GM10847 (cell line): ENCODE results near the gene SNX3.

ENCODE experiments used
- POLR2A ChIP-seq: IDR thresholded peaks from 2 replicates; pipeline ENCODE4 v1.6.1; 2011; ENCODE audit not compliant: insufficient read length; ENCODE audit errors: extremely low read depth

Gene SNX3

GRCh38 chr6:108228416-108228815, 32.4 kb downstream of the SNX3 start:
- no peak for TF ChIP-seq POLR2A

DNA sequence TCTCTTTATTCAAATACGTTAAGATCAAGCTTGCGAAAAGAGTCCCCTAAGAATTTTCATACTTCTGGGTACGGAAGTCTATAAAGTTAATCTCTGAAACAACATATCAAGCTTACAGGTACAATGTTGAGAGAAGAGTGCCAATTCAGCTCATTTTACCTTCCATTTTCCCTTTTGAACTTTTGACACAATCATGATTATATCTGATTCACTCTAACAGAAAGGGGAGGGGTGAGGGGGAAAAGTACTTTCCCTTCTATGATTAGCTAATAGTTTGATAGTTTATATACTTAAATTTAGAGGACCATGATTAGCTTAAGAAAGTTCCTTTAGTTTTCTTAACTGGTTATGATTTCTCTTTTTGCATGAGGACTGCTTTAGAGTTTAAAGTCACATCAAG, 33.5 kb downstream of the SNX3 start:
- TF ChIP-seq POLR2A = no peak

DNA sequence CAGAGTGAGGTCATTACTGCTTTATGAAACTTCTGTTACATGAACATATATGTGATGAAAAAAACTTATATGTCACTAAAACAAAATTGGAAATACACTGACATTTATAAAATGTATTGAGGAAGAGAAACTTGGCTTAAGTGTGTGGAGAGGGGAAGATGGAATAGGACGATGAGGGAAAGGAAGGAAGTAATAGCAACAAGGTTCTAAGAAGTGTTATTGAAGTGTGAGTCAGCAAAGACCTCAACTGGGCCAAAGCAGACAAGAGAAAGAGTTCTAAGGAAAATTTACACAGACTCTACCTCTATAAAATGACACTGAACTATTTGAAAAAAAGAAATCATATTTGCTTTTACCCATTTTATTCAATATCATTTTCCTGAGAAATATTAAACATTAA, 38.3 kb downstream of the SNX3 start:
- no peak for TF ChIP-seq POLR2A

GRCh38 chr6:108222064-108222463, 38.8 kb downstream of the SNX3 start:
- TF ChIP-seq POLR2A = no peak

GRCh38 chr6:108211671-108212070, 49.2 kb downstream of the SNX3 start:
- no peak for TF ChIP-seq POLR2A

DNA sequence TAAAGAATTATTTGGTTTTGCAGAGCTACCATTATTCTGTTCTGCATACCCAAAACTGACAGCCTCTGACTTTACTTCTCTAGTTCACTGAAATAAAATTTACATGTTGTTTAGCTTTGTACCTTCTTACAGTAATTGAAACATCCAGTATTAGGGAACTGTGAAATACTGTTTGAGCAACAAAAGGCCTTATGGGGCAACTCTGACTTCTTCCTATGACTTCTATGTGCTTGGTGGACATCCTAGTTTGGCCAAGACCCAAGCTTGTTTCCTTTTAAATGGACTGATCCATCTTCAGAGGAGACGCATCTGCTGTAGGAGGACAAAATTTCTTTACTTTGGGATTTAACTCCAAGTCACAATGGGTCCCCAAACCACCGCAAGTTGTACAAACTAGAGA, 50.3 kb downstream of the SNX3 start:
- no peak for TF ChIP-seq POLR2A

- TF ChIP-seq POLR2A = no peak
Observed at GRCh38 chr6:108209738-108210137, 51.1 kb downstream of the SNX3 start.

DNA sequence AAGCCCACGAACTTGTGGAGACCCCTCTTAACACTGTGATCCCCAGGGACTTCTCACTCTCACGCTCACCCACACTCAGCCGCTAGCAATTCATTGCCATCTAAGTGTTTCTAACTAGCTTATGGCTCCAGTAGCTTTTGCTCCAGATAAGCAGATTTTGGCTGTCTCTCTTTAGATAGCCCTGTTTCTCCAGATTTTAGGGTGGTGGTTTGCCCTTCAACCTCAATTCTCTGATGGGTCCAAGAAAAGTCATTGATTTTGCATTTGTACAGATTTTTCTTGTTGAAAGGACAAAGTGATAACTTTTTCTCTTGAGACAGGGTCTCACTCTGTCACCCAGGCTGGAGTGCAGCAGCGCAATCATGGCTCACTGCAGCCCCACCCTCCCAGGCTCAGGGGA, 53.8 kb downstream of the SNX3 start:
- no peak for TF ChIP-seq POLR2A

GRCh38 chr6:108203189-108204112, 57.4 kb downstream of the SNX3 start:
- no peak for TF ChIP-seq POLR2A

GRCh38 chr6:108200631-108201030, 60.2 kb downstream of the SNX3 start:
- TF ChIP-seq POLR2A = no peak

DNA sequence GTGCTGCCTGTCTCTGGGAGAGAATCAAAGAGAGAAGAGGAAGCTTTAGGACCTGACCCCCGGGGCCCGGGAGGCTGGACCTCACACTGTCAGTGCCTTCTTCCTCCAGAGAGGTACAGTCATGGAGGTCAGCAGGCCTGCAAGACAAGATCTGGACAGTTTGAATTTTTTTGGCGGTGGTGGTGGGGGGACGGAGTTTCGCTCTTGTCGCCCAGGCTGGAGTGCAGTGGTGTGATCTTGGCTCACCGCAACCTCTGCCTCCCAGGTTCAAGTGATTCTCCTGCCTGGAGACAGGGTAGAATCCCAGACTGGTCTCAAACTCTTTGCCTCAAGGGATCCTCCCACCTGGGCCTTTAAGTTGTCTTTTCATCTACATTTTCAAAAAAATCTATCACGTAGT, 60.7 kb downstream of the SNX3 start:
- no peak for TF ChIP-seq POLR2A

DNA sequence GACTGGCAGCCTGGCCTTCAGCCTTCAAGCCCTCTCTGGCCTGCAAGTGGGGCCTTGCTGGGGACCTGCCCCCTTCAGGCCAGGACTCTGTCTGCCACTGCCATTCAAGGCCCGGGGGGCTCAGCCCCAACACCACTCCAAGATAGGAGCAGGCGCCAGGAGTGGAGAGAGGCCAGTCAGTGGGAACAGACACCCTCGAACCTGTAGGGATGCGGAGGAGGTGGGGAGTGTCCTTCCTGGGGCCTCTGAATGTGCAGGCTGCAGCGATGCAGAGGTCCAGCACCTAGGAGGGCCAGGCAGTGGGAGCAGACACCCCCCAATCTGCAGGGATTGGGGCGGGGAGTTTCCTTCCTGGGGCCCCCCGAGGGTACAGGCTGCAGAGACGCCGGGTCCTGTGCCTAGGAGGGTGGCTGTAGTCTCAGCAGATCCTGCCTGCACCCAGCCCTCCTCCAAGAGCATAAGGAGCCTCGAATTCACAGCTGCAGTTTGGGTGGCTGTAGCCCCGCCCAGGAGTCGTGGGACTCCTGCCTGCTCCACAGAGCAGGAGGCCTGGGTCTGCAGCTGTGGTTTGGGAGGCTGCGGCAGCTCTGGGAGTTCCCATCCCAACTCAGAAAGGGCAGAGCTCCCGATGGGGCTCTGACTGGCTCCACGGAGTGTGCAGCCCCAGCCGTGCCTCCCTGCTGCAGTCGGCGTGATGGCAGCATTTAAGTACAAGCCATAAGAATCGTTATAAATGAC, 61.9 kb downstream of the SNX3 start:
- TF ChIP-seq POLR2A = no peak

GRCh38 chr6:108195209-108195608, 65.6 kb downstream of the SNX3 start:
- TF ChIP-seq POLR2A = no peak

DNA sequence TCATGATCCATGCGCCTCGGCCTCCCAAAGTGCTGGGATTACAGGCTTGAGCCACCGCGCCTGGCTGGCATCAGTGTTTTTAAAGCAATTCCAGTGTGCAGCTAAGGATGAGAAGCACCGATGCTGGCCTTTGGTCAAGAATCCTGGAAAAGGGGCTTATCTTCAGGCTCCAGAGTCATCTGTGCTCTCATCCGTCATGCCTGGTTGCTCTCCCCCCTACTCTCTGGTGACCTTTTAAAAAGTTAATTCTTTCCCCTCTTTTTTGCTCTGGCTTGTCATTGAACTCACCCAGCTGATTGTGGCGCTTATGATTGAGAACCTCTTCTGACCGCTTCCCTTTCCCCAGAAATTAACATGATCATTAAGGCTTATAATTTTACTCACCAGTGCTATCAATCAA, 66.3 kb downstream of the SNX3 start:
- TF ChIP-seq POLR2A = no peak

- no peak for TF ChIP-seq POLR2A
Observed at GRCh38 chr6:108193835-108194234, 67.0 kb downstream of the SNX3 start.

GRCh38 chr6:108193131-108193530, 67.7 kb downstream of the SNX3 start:
- TF ChIP-seq POLR2A = no peak

DNA sequence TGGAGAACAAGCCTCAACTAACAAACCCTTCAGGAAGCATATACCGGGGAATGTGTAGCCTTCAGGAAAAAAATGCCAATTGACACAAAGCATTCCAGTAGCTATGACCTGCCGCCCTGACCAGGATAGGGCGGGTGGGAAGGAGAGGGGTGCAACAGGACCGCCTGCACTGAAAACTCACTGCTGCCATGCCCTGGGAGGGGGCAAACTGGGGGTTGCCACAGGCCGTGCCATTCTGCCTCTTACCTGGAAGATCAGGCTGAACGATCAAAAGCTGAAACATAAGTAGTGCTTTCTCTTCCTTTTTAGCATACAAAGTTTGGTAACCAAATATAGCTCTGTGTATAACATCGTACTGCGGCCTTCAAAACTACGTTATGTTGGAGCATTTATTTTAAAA, 73.3 kb downstream of the SNX3 start:
- no peak for TF ChIP-seq POLR2A

- no peak for TF ChIP-seq POLR2A
Observed at GRCh38 chr6:108186226-108186625, 74.6 kb downstream of the SNX3 start.
